HFF-Myc (cell line): ENCODE measurements around the gene RPUSD1.
A peak's percentile ranks its signal among the peaks of the same experiment; 100 is the strongest.

Experiments used
- DNase-seq: peaks from one replicate; pipeline ENCODE4 v3.0.0-alpha.2; 2011; ENCODE audit warnings: low read depth; ENCODE audit errors: extremely low read depth
- H3K4me3 ChIP-seq: replicated peaks from 2 replicates; pipeline ENCODE4 v1.5.1; 2011; ENCODE audit warnings: low read depth, mild to moderate bottlenecking, control low read depth, low read length
- CTCF ChIP-seq: IDR thresholded peaks from 2 replicates; pipeline ENCODE4 v1.5.1; 2012; ENCODE audit warnings: mild to moderate bottlenecking, low read depth, low read length, control low read depth; ENCODE audit errors: missing control alignments

Gene RPUSD1

GRCh38 chr16:741986-742629, 46.1 kb downstream of the RPUSD1 start:
- no peak for TF ChIP-seq CTCF
- no peak overlapping the region for H3K4me3 ChIP-seq
- DNase-seq: no peak

- peak; percentile 78 for TF ChIP-seq CTCF
- no peak for DNase-seq
- H3K4me3 ChIP-seq: peak within 1 kb of the TSS; percentile 92
These were observed 47.2 kb downstream of the RPUSD1 start, which contains the start of gene CIAO3 for GRCh38 chr16:740764-741505. TSS of gene CIAO3 (minus strand) at chr16:740997. CDS start at chr16:740985, 12 bp downstream.

- peak overlapping the region; percentile 92 for H3K4me3 ChIP-seq
- DNase-seq: no peak
- no peak for TF ChIP-seq CTCF
These were observed 47.8 kb downstream of the RPUSD1 start for GRCh38 chr16:740459-740763.

GRCh38 chr16:739560-740458, 48.4 kb downstream of the RPUSD1 start:
- no peak for TF ChIP-seq CTCF

GRCh38 chr16:736936-737481, 51.2 kb downstream of the RPUSD1 start:
- no peak for DNase-seq
- H3K4me3 ChIP-seq: no peak overlapping the region
- TF ChIP-seq CTCF: no peak

More at GRCh38 chr16:739560-740458, 48.4 kb downstream of the RPUSD1 start:
- no peak for DNase-seq
- H3K4me3 ChIP-seq: peak overlapping the region; percentile 92

- H3K4me3 ChIP-seq: no peak overlapping the region
- no peak for DNase-seq
- no peak for TF ChIP-seq CTCF
These were observed 52.2 kb downstream of the RPUSD1 start for GRCh38 chr16:735982-736453.
